Measurements from ENCODE around the gene NUP205. TPM values are rescaled to one million over a fixed set of nuclear protein-coding genes. Genes with fewer than 3 reads are reported as not detected.

Gene NUP205
- total RNA-seq, 2 experiments from 2014 or later: 140 to 145 TPM

- TF ChIP-seq CTCF (IDR thresholded peaks at IDR 0.05): no peak
- ATAC-seq (no peak), DNase-seq (no peak)
- ChIA-PET POLR2A (no interaction called here), CTCF (no interaction called here)
- Mint-ChIP-seq H3K27ac (no peak overlapping the region), H3K9me3 (no peaks in the 10 kb centered on the region), H3K4me3 (no peak overlapping the region), H3K27me3 (peaks cover 4% of the 10 kb centered on the region), H3K4me1 (ENCODE audit: low read depth) (no peaks in the 10 kb centered on the region), H3K36me3 (ENCODE audit: low read depth) (no peaks in the 10 kb centered on the region)
- intact Hi-C loops (cut with micrococcal nuclease): no loop called here
Observed at GRCh38 chr7:135527025-135527424, 30.7 kb upstream of the NUP205 start.

- H3K36me3 Mint-ChIP-seq (ENCODE audit: low read depth): no peaks in the 10 kb centered on the region
- H3K9me3 Mint-ChIP-seq: no peaks in the 10 kb centered on the region
- peaks cover 10% of the 10 kb centered on the region for H3K27me3 Mint-ChIP-seq
- no peak for DNase-seq
- H3K4me3 Mint-ChIP-seq: no peak overlapping the region
- TF ChIP-seq CTCF (IDR thresholded peaks at IDR 0.05): no peak
- no peaks in the 10 kb centered on the region for H3K4me1 Mint-ChIP-seq (ENCODE audit: low read depth)
- CTCF ChIA-PET: no interaction called here
- POLR2A ChIA-PET: no interaction called here
- intact Hi-C loops (cut with micrococcal nuclease): no loop called here
- ATAC-seq: no peak
- H3K27ac Mint-ChIP-seq: no peak overlapping the region
Observed at GRCh38 chr7:135536150-135536549, 21.6 kb upstream of the NUP205 start.

GRCh38 chr7:135537453-135537852 lies 20.3 kb upstream of the NUP205 start:
- TF ChIP-seq CTCF (IDR thresholded peaks at IDR 0.05): no peak
- peaks cover 7% of the 10 kb centered on the region for H3K27me3 Mint-ChIP-seq
- ChIA-PET CTCF (no interaction called here), POLR2A (no interaction called here)
- DNase-seq (no peak), ATAC-seq (no peak)
- H3K27ac Mint-ChIP-seq: no peak overlapping the region
- intact Hi-C loops (cut with micrococcal nuclease): no loop called here
- H3K4me3 Mint-ChIP-seq: no peak overlapping the region
- no peaks in the 10 kb centered on the region for H3K36me3 Mint-ChIP-seq (ENCODE audit: low read depth)
- H3K4me1 Mint-ChIP-seq (ENCODE audit: low read depth): no peaks in the 10 kb centered on the region
- no peaks in the 10 kb centered on the region for H3K9me3 Mint-ChIP-seq

- no peaks in the 10 kb centered on the region for H3K36me3 Mint-ChIP-seq (ENCODE audit: low read depth)
- intact Hi-C loops (cut with micrococcal nuclease): no loop called here
- ATAC-seq (no peak), DNase-seq (no peak)
- H3K4me1 Mint-ChIP-seq (ENCODE audit: low read depth): no peaks in the 10 kb centered on the region
- CTCF ChIA-PET: interaction anchor here (0.7 kb wide), 1 partner anchor 14 kb away, joined by 4 read pairs; no protein-coding TSS in a partner anchor
- H3K27me3 Mint-ChIP-seq: peaks cover 7% of the 10 kb centered on the region
- H3K9me3 Mint-ChIP-seq: no peaks in the 10 kb centered on the region
- POLR2A ChIA-PET: no interaction called here
- no peak overlapping the region for H3K4me3 Mint-ChIP-seq
- no peak overlapping the region for H3K27ac Mint-ChIP-seq
- no peak for TF ChIP-seq CTCF (IDR thresholded peaks at IDR 0.05)
Observed at GRCh38 chr7:135537905-135538304, 19.8 kb upstream of the NUP205 start.

- ChIA-PET CTCF (interaction anchor here (0.7 kb wide), 1 partner anchor 14 kb away, joined by 4 read pairs; no protein-coding TSS in a partner anchor), POLR2A (no interaction called here)
- TF ChIP-seq CTCF (IDR thresholded peaks at IDR 0.05): no peak
- Mint-ChIP-seq H3K4me3 (no peak overlapping the region), H3K4me1 (ENCODE audit: low read depth) (no peaks in the 10 kb centered on the region), H3K9me3 (no peaks in the 10 kb centered on the region), H3K27ac (no peak overlapping the region), H3K27me3 (peaks cover 7% of the 10 kb centered on the region), H3K36me3 (ENCODE audit: low read depth) (no peaks in the 10 kb centered on the region)
- intact Hi-C loops (cut with micrococcal nuclease): no loop called here
- DNase-seq (no peak), ATAC-seq (no peak)
Observed at GRCh38 chr7:135538376-135538775, 19.3 kb upstream of the NUP205 start.
